ENCODE data around the gene SLAMF7.
"Not testable (repeated sequence)": the region's sequence is repeated elsewhere in the genome, so short reads cannot be mapped to it uniquely, and the experiment has no call there.

SLAMF7 gene

DNA sequence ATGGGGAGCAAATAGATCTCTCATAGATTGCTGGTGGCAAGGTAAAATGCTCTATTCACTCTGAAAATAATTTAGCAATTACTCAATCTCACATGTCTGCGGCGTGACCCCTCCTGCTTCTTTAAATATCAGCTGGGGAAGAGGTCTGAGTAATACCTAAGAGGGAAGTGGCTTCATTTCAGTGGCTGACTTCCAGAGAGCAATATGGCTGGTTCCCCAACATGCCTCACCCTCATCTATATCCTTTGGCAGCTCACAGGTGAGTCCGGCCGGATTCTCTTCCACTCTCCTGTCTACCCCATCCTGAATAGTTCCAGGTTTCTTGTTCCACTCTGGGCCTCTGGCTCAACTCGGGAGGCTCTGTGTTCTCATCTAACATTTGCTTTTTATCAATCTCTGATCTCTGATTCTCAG is at the start of gene SLAMF7:
Gene SLAMF7, plus strand, starts transcription at position 150 of the 414 bp plus-strand sequence. Its CDS starts 55 bp downstream, at position 205.
- DNase-seq (ENCODE audit: low read depth) = no peak

GRCh38 chr1:160692390-160692789 is 46.7 kb upstream of the SLAMF7 start:
- DNase-seq (ENCODE audit: low read depth) = not testable (repeated sequence)

DNA sequence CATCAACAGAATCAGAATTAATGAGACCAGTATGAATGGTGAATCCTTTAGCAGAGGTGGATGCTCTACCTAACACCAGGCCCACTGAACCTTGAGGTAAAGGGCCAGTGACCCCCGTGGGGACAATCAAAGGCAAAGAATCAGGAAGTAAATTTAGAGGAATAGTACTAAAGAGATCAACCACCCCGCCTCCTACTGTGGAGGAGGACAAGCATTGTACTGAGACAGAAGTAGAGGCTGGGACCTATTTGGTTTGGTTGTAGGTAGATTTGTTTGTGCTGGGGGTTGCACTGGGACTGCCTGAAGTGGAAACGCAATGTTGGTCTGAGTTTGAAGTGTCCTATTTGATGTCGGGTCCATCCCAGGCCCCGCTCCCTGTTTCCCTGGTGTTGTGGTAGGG is 36.9 kb upstream of the SLAMF7 start:
- no peak for DNase-seq (ENCODE audit: low read depth)

DNA sequence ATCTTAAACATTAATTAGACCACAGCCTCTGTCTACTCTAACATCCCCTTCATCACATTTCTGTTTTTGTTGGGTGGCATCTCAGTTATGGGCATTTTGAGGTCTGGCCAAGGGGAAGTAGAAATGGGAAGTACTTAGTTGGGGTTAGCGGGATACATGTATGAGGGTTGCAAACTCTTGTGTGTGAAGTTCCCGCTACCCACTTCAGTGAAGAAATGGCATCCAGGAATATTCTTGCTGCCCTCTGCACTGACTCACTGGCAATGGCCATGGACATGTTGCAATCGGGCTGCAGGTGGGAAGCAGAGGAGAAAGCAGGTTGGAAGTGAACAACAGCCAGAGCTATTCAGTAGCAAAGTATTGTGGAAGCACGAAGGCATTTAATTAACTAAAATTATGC is 34.8 kb upstream of the SLAMF7 start:
- DNase-seq (ENCODE audit: low read depth) = no peak

- not testable (repeated sequence) for DNase-seq (ENCODE audit: low read depth)
Observed at GRCh38 chr1:160705212-160705621, 33.8 kb upstream of the SLAMF7 start.

DNA sequence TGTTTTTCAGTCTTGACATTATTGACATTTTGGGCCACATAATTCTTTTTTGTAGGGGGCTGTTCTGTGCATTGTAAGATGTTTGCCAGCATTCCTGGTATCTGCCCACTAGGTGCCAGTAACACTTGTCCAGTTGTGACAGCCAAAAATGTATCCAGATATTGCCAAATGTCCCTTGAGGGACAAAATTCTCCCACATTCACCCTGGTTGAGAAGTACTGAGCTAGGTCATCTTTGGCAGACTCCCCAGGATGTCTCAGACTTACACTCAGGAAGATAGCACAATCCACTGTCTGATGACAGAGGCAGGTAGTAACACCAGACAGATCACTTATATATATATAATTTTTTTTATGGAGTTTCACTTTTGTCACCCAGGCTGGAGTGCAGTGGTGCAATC is 33.3 kb upstream of the SLAMF7 start:
- DNase-seq (ENCODE audit: low read depth) = no peak

- DNase-seq (ENCODE audit: low read depth) = no peak
Observed at GRCh38 chr1:160706526-160707235, 32.4 kb upstream of the SLAMF7 start.

GRCh38 chr1:160707236-160708064 is 31.6 kb upstream of the SLAMF7 start:
- no peak for DNase-seq (ENCODE audit: low read depth)

GRCh38 chr1:160708118-160708517 is 30.9 kb upstream of the SLAMF7 start:
- DNase-seq (ENCODE audit: low read depth) = no peak

GRCh38 chr1:160708801-160709200 is 30.2 kb upstream of the SLAMF7 start:
- no peak for DNase-seq (ENCODE audit: low read depth)

DNA sequence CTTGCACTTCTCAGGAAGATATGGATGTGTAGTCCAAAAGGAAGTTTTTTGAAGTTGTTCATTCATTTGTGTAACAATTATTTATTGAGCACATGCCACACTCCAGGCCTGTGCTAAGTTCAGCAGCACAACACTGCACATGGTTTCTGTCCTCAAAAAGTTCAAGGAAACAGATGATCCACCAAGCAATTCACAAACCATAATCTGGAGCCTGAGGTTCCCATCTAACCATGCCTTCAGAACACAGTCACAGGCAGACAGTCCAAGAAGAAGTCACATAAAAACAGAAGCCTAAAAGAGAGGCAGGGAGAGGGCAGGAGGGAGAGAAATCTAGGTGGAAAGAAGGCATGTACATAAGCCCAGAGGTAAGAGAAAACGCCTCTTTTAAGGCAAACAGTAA is 29.3 kb upstream of the SLAMF7 start:
- DNase-seq (ENCODE audit: low read depth) = no peak

GRCh38 chr1:160710517-160711252 is 28.4 kb upstream of the SLAMF7 start:
- no peak for DNase-seq (ENCODE audit: low read depth)

GRCh38 chr1:160711276-160711601 is 27.8 kb upstream of the SLAMF7 start:
- no peak for DNase-seq (ENCODE audit: low read depth)

GRCh38 chr1:160711602-160712311 is 27.3 kb upstream of the SLAMF7 start, which contains the start of gene CD48:
CD48 (minus strand) TSS chr1:160711822; CDS start chr1:160711763, 59 bp downstream.
- no peak for DNase-seq (ENCODE audit: low read depth)

DNA sequence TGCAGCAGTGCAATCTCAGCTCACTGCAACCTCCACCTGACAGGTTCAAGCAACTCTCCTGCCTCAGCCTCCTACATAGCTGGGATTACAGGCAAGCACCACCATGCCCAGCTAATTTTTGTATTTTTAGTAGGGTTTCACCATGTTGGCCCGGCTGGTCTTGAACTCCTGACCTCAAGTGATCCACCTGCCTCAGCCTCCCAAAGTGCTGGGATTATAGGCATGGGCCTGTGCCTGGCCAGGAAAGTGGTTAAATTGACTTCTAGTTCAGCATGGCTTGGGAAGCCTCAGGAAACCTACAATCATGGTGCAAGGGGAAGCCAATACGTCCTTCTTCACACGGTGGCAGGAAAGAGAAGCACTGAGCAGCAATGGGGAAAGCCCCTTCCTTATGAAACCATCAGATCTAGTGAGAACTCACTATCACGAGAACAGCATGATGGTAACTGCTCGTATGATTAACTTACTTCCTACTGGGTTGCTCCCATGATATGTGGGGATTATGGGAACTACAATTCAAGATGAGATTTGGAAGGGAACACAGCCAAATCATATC is 26.4 kb upstream of the SLAMF7 start:
- DNase-seq (ENCODE audit: low read depth) = not testable (repeated sequence)

- DNase-seq (ENCODE audit: low read depth) = no peak
Observed at GRCh38 chr1:160713161-160713560, 25.9 kb upstream of the SLAMF7 start.

- not testable (repeated sequence) for DNase-seq (ENCODE audit: low read depth)
Observed at GRCh38 chr1:160714034-160714648, 24.9 kb upstream of the SLAMF7 start.

GRCh38 chr1:160716013-160716412 is 23.0 kb upstream of the SLAMF7 start:
- no peak for DNase-seq (ENCODE audit: low read depth)

DNA sequence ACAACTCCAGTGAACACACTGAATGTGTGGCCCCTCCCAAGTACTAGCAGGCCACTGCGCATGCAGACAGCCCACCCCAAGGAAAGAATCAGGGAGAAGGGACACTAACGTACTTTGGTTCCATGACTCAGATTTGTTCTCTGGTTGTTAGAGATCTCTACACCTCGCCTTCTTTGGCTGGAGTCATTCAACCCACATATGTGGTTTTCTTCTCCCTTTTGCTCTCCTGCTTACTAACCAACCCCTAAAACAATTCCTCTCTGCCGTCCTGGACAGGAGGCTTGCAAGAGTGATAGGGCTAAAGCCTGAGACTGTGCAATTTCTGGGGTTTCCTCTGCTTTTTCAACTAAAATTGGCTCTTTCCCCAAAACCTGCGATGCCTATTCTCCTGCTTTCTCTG is 21.7 kb upstream of the SLAMF7 start:
- no peak for DNase-seq (ENCODE audit: low read depth)

DNA sequence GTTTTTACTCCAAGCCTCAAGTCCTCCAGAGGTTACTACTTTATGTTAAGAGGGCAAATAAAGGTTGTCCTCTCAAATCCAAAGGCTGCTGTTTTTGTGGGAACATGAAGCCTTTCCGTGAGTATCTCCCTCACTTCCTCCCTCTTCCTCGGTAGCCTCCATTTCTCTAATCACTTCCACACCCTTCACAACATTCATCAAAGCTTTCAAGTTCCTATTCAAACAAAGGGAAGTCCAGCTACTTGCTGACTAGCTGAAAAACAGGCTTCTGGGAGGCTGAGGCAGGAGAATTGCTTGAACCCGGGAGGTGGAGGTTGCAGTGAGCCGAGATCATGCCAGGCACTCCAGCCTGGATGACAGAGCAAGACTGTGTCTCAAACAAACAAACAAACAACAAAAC is 20.8 kb upstream of the SLAMF7 start:
- DNase-seq (ENCODE audit: low read depth) = no peak

Measured in GM04503 (cell line).